H1 (cell line): ENCODE measurements around the gene ESR1. TPM values are rescaled to one million over a fixed set of nuclear protein-coding genes. Genes with fewer than 3 reads are reported as not detected.

Experiments used
- CHD7 ChIP-seq: fragments of 300-600 bp; sonication (generic); IDR thresholded peaks from 2 replicates; pipeline ENCODE4 v1.7.1; 2012; ENCODE audit warnings: low read length, moderate library complexity, mild to moderate bottlenecking, inconsistent platforms; ENCODE audit not compliant: insufficient replicate concordance
- EZH2 ChIP-seq: fragments of 200-600 bp; sonication (generic); IDR thresholded peaks from 2 replicates; pipeline ENCODE4 v1.7.1; 2012; ENCODE audit warnings: low read depth, mild to moderate bottlenecking, moderate library complexity, low read length, inconsistent platforms; ENCODE audit not compliant: severe bottlenecking
- JUND ChIP-seq: IDR thresholded peaks from 2 replicates; pipeline ENCODE4 v1.6.1; 2011; ENCODE audit warnings: mild to moderate bottlenecking, improper control_type of control experiment, low read length
- KDM4A ChIP-seq: IDR thresholded peaks from one replicate; pipeline ENCODE4 v1.7.1; 2012; ENCODE audit warnings: low read depth, mild to moderate bottlenecking, moderate library complexity, low read length, inconsistent platforms; ENCODE audit not compliant: severe bottlenecking
- polyA plus RNA-seq, 7 experiments: library from polyadenylated mRNA; depleted of rRNA in 3 of 7; stranded (reverse) in 5 of 7; unstranded in 2 of 7; fragments of >200 nt in 5 of 7; fragments of 200-250 nt in 2 of 7; gene quantifications; 1 replicate in 5 of 7; 2 replicates in 1 of 7; 4 replicates in 1 of 7; pipeline versions ENCODE4 v1.2.1 to v1.2.3, GENCODE V29; 2011 to 2013; ENCODE audit warnings: missing spikeins in 2 of 7, mixed read lengths in 2 of 7
- total RNA-seq: library from RNA; stranded (reverse); fragmentation: NEBNext Ultra II Directional; extraction: Animal tissue kit (Norgen Biotek cat#: 25700); gene quantifications from 2 replicates; pipeline ENCODE4 v1.2.1, GENCODE V29; 2021

ESR1 gene
- total and polyA plus RNA-seq, 2 of the 8 experiments (the other 6 are each of a cell fraction or from before 2014, with no cell fraction given) = 0.03 to 0.17 TPM

- no peak for TF ChIP-seq CHD7
- no peak for TF ChIP-seq KDM4A
- no peak for TF ChIP-seq EZH2
- no peak for TF ChIP-seq JUND
These were observed 289.5 kb downstream of the ESR1 start (continued) for GRCh38 chr6:152096863-152097496.
